ENCODE results near the gene ASF1B.

ASF1B gene

DNA sequence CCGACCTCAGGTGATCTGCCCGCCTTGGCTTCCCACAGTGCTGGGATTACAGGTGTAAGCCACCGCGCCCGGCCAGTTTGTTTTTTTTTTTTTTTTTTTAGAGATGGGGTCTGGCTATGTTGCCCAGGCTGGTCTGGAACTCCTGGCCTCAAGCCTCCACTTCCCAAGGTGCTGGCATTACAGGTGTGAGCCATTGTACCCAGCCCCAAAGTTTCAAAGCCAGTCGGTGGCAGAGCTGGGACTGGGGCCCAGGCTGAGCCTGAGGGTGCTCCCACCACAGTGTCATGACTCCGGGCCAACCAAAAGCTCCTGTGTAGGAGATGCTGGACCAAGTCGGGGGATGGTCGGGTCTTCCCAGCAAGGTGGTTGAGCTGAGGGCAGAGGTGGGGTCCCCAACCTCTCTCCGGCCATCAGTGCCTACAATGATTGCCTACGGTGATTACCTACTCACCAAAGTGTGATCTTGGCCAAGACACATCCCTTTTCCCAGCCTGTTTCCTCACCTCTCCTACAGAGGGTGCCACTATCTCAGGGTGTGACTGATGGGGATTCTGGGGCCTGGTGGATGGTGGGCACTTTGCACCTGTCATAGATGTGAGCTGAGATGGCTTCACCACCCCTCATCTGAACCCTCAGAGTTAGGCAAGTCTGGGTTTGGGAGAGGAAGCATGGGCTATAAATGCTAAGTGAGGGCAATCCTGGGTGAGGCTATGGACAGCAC lies 40.0 kb downstream of the ASF1B start:
- no peak for DNase-seq (ENCODE audit: extremely low spot score)
- ChIA-PET CTCF (interaction anchor here (0.8 to 3.2 kb wide), 3 partner anchors 12 to 216 kb away, joined by 3 to 24 read pairs (median 3); no protein-coding TSS in a partner anchor), POLR2A (no interaction called here)
- TF ChIP-seq, protein P1, sequence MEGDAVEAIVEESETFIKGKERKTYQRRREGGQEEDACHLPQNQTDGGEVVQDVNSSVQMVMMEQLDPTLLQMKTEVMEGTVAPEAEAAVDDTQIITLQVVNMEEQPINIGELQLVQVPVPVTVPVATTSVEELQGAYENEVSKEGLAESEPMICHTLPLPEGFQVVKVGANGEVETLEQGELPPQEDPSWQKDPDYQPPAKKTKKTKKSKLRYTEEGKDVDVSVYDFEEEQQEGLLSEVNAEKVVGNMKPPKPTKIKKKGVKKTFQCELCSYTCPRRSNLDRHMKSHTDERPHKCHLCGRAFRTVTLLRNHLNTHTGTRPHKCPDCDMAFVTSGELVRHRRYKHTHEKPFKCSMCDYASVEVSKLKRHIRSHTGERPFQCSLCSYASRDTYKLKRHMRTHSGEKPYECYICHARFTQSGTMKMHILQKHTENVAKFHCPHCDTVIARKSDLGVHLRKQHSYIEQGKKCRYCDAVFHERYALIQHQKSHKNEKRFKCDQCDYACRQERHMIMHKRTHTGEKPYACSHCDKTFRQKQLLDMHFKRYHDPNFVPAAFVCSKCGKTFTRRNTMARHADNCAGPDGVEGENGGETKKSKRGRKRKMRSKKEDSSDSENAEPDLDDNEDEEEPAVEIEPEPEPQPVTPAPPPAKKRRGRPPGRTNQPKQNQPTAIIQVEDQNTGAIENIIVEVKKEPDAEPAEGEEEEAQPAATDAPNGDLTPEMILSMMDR (IDR thresholded peaks at IDR 0.05; ENCODE audit: control extremely low read depth, extremely low read depth, low read depth, missing control alignments) = peak; percentile 17

DNA sequence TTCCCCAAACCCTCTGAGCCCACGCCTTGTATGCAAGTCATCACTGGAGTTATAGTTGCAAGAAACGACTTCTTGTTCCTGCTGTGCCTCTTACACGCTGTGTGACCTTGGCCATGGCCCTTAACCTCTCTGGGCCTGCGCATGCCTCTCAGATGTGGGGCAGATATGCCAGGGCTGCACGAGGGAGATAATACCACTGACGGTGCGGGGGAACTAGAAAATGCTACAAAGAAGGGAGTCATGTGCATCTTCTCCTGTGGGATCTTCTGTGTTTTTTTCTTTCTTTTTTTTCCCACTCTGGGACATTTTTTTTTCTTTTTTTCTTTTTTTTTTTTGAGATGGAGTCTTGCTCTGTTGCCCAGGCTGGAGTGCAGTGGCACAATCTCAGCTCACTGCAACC lies 41.5 kb downstream of the ASF1B start:
- no peak for DNase-seq (ENCODE audit: extremely low spot score)
- ChIA-PET POLR2A (no interaction called here), CTCF (interaction anchor here (1.2 to 3.2 kb wide), 2 partner anchors 9 to 20 kb away, joined by 3 to 24 read pairs; no protein-coding TSS in a partner anchor)
- TF ChIP-seq, protein P1 (IDR thresholded peaks at IDR 0.05; ENCODE audit: control extremely low read depth, extremely low read depth, low read depth, missing control alignments) = no peak

DNA sequence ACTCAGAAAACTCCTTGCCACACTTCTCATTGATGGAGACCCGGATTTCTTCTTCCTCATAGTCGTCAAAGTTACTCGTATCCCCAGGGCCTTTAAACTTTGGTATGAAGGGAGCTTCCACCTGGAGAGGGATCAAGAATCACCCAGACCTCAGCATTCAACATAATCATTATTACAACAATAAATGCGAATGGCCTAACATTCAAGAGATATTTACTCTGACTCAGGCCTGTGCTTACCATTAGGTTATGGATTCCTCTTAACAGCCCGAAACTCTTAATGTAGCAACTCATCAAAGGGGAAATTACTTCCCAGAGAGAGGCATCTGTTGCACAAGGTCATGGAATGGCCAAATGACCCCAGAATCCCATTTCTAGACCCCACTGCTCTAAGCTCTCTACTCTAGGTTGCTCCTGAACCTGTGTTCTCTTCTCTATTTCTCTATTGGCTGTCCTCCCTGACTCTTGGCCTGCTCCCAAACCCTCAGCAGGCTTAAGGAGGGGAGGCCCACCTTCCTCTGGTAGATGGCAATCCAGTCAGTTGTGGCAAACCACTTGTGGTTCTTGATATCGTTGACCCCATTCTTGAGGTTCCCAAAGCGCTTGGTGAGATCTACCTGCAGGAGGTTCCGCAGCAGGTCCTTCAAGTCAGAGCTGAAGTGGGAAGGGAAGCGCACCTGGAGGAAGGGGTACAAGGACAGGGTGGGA lies 43.1 kb downstream of the ASF1B start:
- DNase-seq (ENCODE audit: extremely low spot score) = no peak
- ChIA-PET POLR2A (interaction anchor here (0.5 to 0.6 kb wide), 2 partner anchors 134 to 288 kb away, joined by 3 read pairs; partner anchors contain the start of gene ADGRE5), CTCF (interaction anchor here (0.8 kb wide), 1 partner anchor 11 kb away, joined by 3 read pairs; no protein-coding TSS in a partner anchor)
- TF ChIP-seq, protein P1 (IDR thresholded peaks at IDR 0.05; ENCODE audit: control extremely low read depth, extremely low read depth, low read depth, missing control alignments) = no peak

DNA sequence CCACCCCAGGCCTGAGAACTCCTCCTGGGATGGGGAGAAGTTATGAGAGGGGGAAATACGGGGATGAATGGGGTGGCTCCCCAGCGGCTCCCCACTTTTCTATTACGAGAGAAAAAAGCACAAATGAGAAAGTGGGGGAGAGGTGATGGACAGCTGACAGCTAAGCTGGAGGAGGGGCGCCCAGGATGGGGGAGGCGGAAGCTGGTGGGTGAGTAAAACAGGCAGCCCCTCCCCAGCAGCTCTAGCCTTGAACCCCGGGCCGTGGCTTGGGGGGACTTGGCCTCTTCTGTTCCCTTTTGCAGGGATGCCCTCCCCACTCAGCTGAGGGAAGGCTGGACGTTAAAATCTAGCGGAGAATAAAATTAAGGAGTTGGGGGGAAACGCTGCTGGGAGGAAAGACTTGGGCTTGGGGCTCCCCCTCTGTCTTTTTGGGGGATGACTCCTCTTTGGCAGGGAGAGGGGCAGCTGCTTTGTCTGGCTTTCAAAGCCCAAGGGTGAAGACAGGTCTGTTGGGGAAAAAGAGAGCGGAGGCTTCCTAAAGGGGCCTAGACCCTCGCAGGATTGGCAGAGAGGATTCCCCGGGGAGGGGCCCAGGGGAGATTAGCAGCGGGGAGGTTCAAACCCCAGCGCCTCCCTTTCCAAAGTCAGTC lies 44.5 kb downstream of the ASF1B start:
- TF ChIP-seq, protein P1 (IDR thresholded peaks at IDR 0.05; ENCODE audit: control extremely low read depth, extremely low read depth, low read depth, missing control alignments) = no peak
- POLR2A ChIA-PET = interaction anchor here (0.7 to 0.9 kb wide), 2 partner anchors 14 to 45 kb away, joined by 3 read pairs; no protein-coding TSS in a partner anchor
- DNase-seq (ENCODE audit: extremely low spot score) = peak; percentile 77

DNA sequence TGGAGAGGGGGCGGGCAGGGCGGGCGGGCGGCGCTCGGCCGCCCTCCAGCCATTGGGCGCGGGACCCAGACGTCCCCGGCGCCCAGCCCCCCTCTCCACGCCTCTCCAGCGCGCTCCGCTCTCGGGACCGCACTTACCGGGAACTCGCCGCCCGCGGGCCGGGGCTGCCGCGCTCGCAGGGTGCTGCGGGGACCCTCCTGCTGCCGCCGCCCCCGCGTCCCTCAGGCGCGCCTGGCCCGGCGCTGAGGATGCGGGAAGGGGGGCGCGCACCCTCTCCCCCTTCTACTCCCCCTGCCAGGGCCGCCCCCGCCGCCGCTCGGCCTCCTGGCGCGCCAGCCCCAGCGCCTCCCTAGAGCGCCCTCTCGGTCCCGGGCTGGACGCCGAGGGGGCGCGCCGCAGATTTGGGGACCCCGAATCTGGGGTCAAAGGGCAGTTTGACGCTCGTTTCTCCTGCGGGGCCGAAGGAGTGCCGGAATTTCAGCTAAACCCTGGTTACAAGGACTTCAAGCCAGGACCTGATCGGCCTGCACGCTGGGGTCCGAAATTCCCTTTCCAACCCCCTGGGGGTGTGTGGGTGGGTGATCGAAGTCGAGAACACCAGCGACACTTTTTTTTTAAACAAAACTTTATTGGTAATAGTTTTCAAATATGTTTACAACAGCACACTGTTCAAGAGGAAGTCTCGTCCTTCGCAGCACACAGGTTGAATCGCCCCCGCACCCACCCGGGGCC lies 45.1 kb downstream of the ASF1B start:
- peak; percentile 92 for DNase-seq (ENCODE audit: extremely low spot score)
- TF ChIP-seq, protein P1 (IDR thresholded peaks at IDR 0.05; ENCODE audit: control extremely low read depth, extremely low read depth, low read depth, missing control alignments) = peak; percentile 48
- ChIA-PET CTCF (interaction anchor here (0.9 to 1.4 kb wide), 6 partner anchors 10 to 210 kb away, joined by 3 to 6 read pairs (median 4); partner anchors contain the start of gene ASF1B), POLR2A (interaction anchor here (0.7 to 0.9 kb wide), 2 partner anchors 15 to 46 kb away, joined by 3 read pairs; no protein-coding TSS in a partner anchor)

More for the DNA sequence above, 44.5 kb downstream of the ASF1B start:
- CTCF ChIA-PET = interaction anchor here (0.9 to 1.4 kb wide), 6 partner anchors 10 to 211 kb away, joined by 3 to 6 read pairs (median 4); partner anchors contain the start of gene ASF1B

Data from GM10248 (cell line).